Keratinocyte (primary cell): Measurements from ENCODE around the gene PCSK6. TPM values are rescaled to one million over a fixed set of nuclear protein-coding genes. Genes with fewer than 3 reads are reported as not detected.

ENCODE experiments used
- DNase-seq: peaks from one replicate; pipeline ENCODE4 v3.0.0-alpha.2; 2011; ENCODE audit warnings: low read depth, missing footprints, low spot score
- FAIRE-seq: peaks from 2 replicates; lab custom pipeline; 2011; peaks lifted over from hg19 to GRCh38; lab: Jason Lieb, UNC
- H2AFZ ChIP-seq: 2 replicates; pipeline ENCODE4 v1.6.0; 2012; ENCODE audit warnings: low read length, control low read depth, inconsistent platforms; ENCODE audit not compliant: control insufficient read depth
- H3K27ac ChIP-seq: 2 replicates; pipeline ENCODE4 v1.5.1; 2011; ENCODE audit warnings: low read length; ENCODE audit not compliant: control insufficient read depth, insufficient read depth
- H3K27me3 ChIP-seq: 3 replicates; pipeline ENCODE4 v1.6.0; 2011; ENCODE audit warnings: low read length; ENCODE audit not compliant: control insufficient read depth, insufficient read depth; ENCODE audit errors: extremely low read depth
- H3K36me3 ChIP-seq, 2 experiments: 2 replicates in 1 of 2; 3 replicates in 1 of 2; pipeline ENCODE4 v1.5.1; 2011; ENCODE audit warnings: low read length in 2 of 2, mild to moderate bottlenecking in 1 of 2; ENCODE audit not compliant: control insufficient read depth in 2 of 2, insufficient read depth in 2 of 2; ENCODE audit errors: extremely low read depth in 1 of 2
- H3K4me1 ChIP-seq: 3 replicates; pipeline ENCODE4 v1.5.1; 2011; ENCODE audit warnings: low read length; ENCODE audit not compliant: control insufficient read depth, insufficient read depth; ENCODE audit errors: extremely low read depth
- H3K4me2 ChIP-seq: 3 replicates; pipeline ENCODE4 v1.6.0; 2011; ENCODE audit warnings: low read depth, low read length; ENCODE audit not compliant: control insufficient read depth, insufficient read depth; ENCODE audit errors: extremely low read depth
- H3K4me3 ChIP-seq, 3 experiments: fragments of 200-600 bp in 1 of 3; sonication (generic) in 1 of 3; 2 replicates in 2 of 3; 3 replicates in 1 of 3; pipeline ENCODE4 v1.5.1; 2011 to 2016; ENCODE audit warnings: low read length in 3 of 3, mild to moderate bottlenecking in 3 of 3, control low read depth in 2 of 3, inconsistent platforms in 1 of 3, low read depth in 1 of 3, mixed read lengths in 1 of 3, mixed run types in 1 of 3, moderate library complexity in 1 of 3; ENCODE audit not compliant: control insufficient read depth in 2 of 3, insufficient read depth in 2 of 3; ENCODE audit errors: extremely low read depth in 1 of 3
- H3K79me2 ChIP-seq: 2 replicates; pipeline ENCODE4 v1.6.0; 2012; ENCODE audit warnings: low read length; ENCODE audit not compliant: control insufficient read depth, insufficient read depth
- H3K9ac ChIP-seq: 3 replicates; pipeline ENCODE4 v1.6.0; 2011; ENCODE audit warnings: low read length; ENCODE audit not compliant: control insufficient read depth, insufficient read depth; ENCODE audit errors: extremely low read depth
- H3K9me1 ChIP-seq: 3 replicates; pipeline ENCODE4 v1.6.0; 2011; ENCODE audit warnings: low read length; ENCODE audit not compliant: control insufficient read depth, insufficient read depth; ENCODE audit errors: extremely low read depth
- H3K9me3 ChIP-seq: 2 replicates; pipeline ENCODE4 v1.5.1; 2012; ENCODE audit warnings: low read depth, low read length; ENCODE audit not compliant: control insufficient read depth
- H4K20me1 ChIP-seq: 3 replicates; pipeline ENCODE4 v1.6.0; 2011; ENCODE audit warnings: low read length; ENCODE audit not compliant: control insufficient read depth, insufficient read depth; ENCODE audit errors: extremely low read depth
- CTCF ChIP-seq, 3 experiments: IDR thresholded peaks in 1 of 3; conservative IDR thresholded peaks in 1 of 3; optimal IDR thresholded peaks in 1 of 3; 2 replicates in 2 of 3; 3 replicates in 1 of 3; pipeline versions ENCODE3 to v1.5.1; 2011; ENCODE audit warnings: low read length in 3 of 3, mild to moderate bottlenecking in 3 of 3, moderate library complexity in 2 of 3, control low read depth in 1 of 3, inconsistent platforms in 1 of 3; ENCODE audit not compliant: insufficient read depth in 2 of 3; ENCODE audit errors: extremely low read depth in 1 of 3
- EZH2 ChIP-seq: IDR thresholded peaks from one replicate; pipeline ENCODE4 v1.6.1; 2012; ENCODE audit warnings: inconsistent platforms, mild to moderate bottlenecking, low read length, moderate library complexity
- dilution Hi-C: fragments of 300-500 bp; cut with MboI; formaldehyde crosslinking; loops from one replicate; pipeline ENCODE4 v1.7.0; 2020; ENCODE audit warnings: low sequenced_read_pairs; ENCODE audit not compliant: extremely low pct_ligation_motif_present
- polyA plus RNA-seq, 5 experiments: library from polyadenylated mRNA; depleted of rRNA in 3 of 5; stranded (reverse) in 3 of 5; stranded (forward) in 1 of 5; unstranded in 1 of 5; fragments of >200 nt; gene quantifications; 1 replicate in 1 of 5; 2 replicates in 3 of 5; 3 replicates in 1 of 5; pipeline versions ENCODE4 v1.2.1 to v1.2.3, GENCODE V29; 2011 to 2012; ENCODE audit warnings: missing spikeins in 2 of 5, low read depth in 1 of 5, low replicate concordance in 1 of 5

The PCSK6 gene
- polyA plus RNA-seq, 1 donor (not counting 4 experiments of a cell fraction or from before 2014, with no cell fraction given) = 3.1 TPM

- FAIRE-seq (no peak), DNase-seq (no peak)
- H3K9me1 ChIP-seq = no peaks in the 10 kb centered on the region
- no peaks in the 10 kb centered on the region for H3K79me2 ChIP-seq
- H3K4me2 ChIP-seq = no peak overlapping the region
- H2AFZ ChIP-seq = no peak overlapping the region
- H3K27me3 ChIP-seq = no peaks in the 10 kb centered on the region
- no peaks in the 10 kb centered on the region for H4K20me1 ChIP-seq
- H3K9ac ChIP-seq = no peak overlapping the region
- no peak overlapping the region for H3K27ac ChIP-seq
- no peak for TF ChIP-seq CTCF (optimal IDR thresholded peaks at IDR 0.05 in 1 of 3, IDR thresholded peaks at IDR 0.05 in 1 of 3, conservative IDR thresholded peaks at IDR 0.05 in 1 of 3; ENCODE audit: extremely low read depth in 1 of 3, insufficient read depth in 2 of 3, low read length in 3 of 3)
- no peaks in the 10 kb centered on the region for H3K9me3 ChIP-seq
- dilution Hi-C loops = no loop called here
- H3K4me3 ChIP-seq = no peak overlapping the region
- H3K4me1 ChIP-seq = peaks cover 13% of the 10 kb centered on the region
- no peaks in the 10 kb centered on the region for H3K36me3 ChIP-seq
Measured at GRCh38 chr15:101348015-101348414, 141.5 kb downstream of the PCSK6 start.

GRCh38 chr15:101347454-101347853 is 142.1 kb downstream of the PCSK6 start:
- Histone ChIP-seq H3K9ac (no peak overlapping the region), H3K9me1 (no peaks in the 10 kb centered on the region), H3K4me3 (no peak overlapping the region), H3K27me3 (no peaks in the 10 kb centered on the region), H4K20me1 (no peaks in the 10 kb centered on the region), H2AFZ (no peak overlapping the region), H3K4me1 (peaks cover 13% of the 10 kb centered on the region), H3K4me2 (no peak overlapping the region), H3K79me2 (no peaks in the 10 kb centered on the region), H3K36me3 (no peaks in the 10 kb centered on the region), H3K27ac (no peak overlapping the region), H3K9me3 (no peaks in the 10 kb centered on the region)
- DNase-seq (no peak), FAIRE-seq (no peak)
- TF ChIP-seq CTCF (optimal IDR thresholded peaks at IDR 0.05 in 1 of 3, IDR thresholded peaks at IDR 0.05 in 1 of 3, conservative IDR thresholded peaks at IDR 0.05 in 1 of 3; ENCODE audit: extremely low read depth in 1 of 3, insufficient read depth in 2 of 3, low read length in 3 of 3) = no peak
- no peak for TF ChIP-seq EZH2
- dilution Hi-C loops = no loop called here
